M059J (cell line): ENCODE results near the gene MTUS2. TPM values are rescaled to one million over a fixed set of nuclear protein-coding genes. Genes with fewer than 3 reads are reported as not detected.
A peak's percentile ranks its signal among the peaks of the same experiment; 100 is the strongest.
"Not testable (repeated sequence)": the region's sequence is repeated elsewhere in the genome, so short reads cannot be mapped to it uniquely, and the experiment has no call there.

Experiments used
- DNase-seq: peaks from one replicate; pipeline ENCODE4 v3.0.0-alpha.2; 2012; ENCODE audit warnings: low read depth
- total RNA-seq: library from RNA; depleted of rRNA; stranded (reverse); fragments of >200 nt; shearing (Covaris generic); gene quantifications from 2 replicates; pipeline ENCODE4 v1.2.3, GENCODE V29; 2014

The MTUS2 gene
- total RNA-seq, 1 experiment from 2014 or later = 0.59 TPM

DNA sequence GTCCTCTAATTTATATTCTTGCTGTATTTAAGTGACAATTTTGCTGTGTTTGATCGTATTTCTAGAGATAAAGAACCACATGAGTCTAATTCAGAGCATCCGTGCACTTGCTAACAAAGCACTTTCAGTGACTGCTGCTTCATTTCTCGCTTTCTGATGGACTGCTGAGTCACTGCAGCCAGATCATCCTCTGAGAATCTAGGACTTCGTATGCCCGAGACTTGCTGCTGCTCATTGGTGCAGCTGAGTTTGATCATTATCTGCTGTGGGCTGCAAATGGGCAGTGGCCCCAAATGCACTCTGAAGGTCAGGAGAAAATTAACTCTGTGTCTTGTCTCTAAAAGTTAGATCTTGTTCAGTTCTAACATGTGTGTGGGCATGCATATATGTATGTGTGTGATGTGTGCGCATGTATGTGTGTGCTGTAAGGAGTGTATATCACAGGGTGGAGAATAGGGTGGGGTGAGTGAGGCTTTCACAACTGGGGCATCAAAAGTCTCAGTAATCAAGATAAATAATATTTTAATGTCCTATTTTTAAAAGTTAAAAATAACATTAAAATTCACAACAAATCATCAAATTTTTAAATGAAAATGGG is 342.6 kb downstream of the MTUS2 start:
- DNase-seq = peak; percentile 69

GRCh38 chr13:29164116-29164515 is 344.0 kb downstream of the MTUS2 start:
- peak; percentile 33 for DNase-seq

GRCh38 chr13:29165216-29165615 is 345.1 kb downstream of the MTUS2 start:
- no peak for DNase-seq

- peak; percentile 66 for DNase-seq
Measured at GRCh38 chr13:29165840-29166239, 345.7 kb downstream of the MTUS2 start.

- no peak for DNase-seq
Measured at GRCh38 chr13:29170436-29171082, 350.4 kb downstream of the MTUS2 start.

GRCh38 chr13:29171244-29171643 is 351.1 kb downstream of the MTUS2 start:
- DNase-seq = no peak

DNA sequence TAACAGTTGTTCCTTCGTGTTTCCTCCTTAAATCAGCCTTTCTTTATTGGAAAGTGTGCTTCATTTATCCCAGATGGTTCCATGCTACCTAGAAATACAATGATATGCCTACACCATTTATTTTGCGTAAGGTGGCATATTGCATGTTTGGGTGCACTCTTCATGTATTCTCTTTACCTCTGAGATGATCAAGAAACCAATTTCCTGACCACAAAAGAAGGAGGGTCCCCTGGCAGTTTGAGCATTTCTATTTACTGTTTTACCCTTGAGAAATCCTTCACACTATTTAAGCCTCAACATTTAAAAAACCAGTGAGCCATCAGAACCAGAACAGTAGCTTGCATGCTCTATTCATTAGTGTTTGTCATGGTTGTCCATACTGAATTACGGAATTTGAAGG is 354.0 kb downstream of the MTUS2 start:
- no peak for DNase-seq

DNA sequence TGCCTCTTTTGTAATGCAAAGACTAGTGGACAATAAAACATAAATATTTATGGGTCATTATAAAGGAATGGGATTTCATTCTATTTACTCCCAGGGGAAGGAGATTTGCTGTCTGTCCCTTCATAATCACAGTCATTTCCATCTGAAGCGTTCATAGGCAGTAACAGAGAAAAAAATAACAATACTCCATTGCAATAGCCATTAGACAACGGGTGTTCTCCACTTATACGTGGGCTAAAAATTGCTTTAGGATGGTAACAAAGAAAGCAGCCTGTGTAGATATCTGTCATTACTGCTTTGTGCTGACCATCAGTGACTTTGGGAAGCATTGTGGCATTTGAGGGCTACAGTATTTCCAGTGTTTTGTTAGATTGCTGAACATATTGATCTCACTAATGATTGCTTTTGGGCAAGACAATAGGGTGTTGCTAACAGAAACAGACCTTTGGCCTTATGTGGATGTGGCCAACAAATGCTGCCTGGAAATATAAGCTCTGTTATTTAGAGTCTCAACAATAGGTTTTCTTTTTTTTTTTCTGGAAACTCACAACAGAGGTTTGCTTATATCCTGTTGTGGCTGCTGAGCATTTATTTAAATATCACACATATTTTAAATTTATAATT is 355.2 kb downstream of the MTUS2 start:
- DNase-seq = no peak

- DNase-seq = no peak
Measured at GRCh38 chr13:29180055-29180454, 359.9 kb downstream of the MTUS2 start.

DNA sequence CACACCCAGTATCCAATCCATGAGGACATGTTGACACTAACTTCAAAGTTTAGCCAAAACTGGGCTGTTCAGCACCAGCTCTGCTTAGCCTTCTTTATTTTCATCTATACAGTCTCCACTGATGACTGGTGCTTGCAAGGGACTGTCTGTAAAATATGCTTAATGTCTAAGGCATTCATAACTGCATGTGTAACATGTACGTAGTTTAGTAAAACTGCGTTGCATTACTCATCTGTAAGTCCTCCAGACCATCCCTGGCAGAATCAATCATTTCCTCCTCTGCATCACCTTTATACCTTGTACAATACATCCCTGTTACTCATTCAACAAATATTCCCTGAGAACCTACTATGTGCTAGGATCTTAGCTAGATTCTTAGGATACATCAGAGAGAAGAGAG is 362.1 kb downstream of the MTUS2 start:
- no peak for DNase-seq

DNA sequence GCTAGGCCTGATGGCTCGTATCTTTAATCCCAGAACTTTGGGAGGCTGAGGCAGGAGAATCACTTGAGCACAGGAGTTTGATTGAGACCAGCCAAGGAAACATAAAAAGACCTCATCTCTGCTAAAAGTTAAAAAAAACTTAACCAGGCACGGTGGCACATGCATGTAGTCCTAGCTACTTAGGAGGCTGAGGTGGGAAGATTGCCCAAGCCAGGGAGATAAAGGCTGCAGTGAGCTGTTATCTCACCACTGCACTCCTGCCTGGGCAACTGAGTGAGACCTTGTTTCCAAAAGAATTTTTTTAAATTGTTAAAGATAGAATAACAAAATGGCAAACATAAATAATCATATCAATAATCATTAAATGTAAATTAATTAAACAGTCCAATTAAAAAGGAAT is 365.8 kb downstream of the MTUS2 start:
- no peak for DNase-seq

- DNase-seq = no peak
Measured at GRCh38 chr13:29187584-29187983, 367.4 kb downstream of the MTUS2 start.

DNA sequence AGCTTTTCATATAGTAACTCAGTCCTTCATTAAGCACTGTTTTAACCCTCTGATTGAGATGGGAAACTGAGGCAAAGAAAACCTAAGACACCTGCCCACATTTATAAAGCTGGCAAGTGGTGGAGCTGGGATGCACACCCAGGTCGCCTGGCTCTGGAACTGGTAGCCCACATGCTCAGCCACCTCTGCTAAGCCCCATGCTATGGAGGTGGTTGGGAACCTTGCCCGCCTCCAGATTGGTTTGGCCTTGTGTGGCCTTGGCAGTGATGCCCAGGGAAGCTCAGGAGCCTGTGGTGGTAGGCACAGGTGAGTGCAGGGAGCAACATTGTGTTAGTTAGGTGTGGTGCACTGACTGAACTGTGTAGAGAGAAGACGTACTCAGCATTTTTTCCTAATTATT is 370.2 kb downstream of the MTUS2 start:
- DNase-seq = no peak

DNA sequence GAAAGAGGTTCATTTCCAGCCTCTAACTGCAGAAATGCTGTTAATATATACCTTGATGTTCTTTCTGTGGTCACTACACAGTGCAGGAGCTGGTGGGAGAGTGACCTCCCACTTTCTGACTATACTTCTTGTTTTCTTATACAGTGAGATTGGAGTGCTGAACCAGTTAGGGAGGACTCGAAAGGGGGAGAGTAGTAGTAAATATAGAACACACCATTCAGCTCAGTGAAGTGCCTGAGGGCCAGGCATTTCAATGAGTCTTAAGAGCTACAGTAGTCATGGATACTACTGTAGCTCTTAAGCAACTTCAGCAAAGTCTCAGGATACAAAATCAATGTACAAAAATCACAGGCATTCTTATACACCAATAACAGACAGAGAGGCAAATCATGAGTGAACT is 372.9 kb downstream of the MTUS2 start:
- DNase-seq = no peak

GRCh38 chr13:29195456-29195855 is 375.3 kb downstream of the MTUS2 start:
- no peak for DNase-seq

DNA sequence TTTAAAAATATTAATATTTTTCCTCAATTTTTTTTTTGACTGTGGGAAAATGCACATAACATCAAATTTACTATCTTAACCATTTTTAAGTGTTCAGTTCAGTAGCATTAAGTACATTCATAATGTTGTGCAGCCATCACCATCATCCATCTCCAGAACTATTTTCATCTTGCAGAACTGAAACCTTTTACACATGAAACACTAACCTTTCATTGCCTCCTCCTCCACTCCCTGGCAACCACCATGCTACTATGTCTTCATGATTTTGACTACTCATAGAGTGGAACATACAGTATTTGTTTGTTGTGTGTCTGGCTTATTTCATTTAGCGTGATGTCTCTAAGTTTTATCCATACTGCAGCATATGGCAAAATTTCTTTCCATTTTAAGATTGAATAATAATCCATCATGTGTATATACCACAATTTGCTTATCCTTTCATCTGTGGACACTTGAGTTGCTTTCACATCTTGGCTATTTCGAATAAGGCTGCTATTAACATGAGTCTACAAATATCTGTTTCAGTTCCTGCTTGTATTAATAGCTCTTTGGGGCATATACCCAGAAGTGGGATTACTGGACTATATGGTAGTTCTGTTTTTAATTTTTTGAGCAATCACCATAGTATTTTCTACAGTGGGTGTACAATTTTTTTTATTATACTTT is 376.4 kb downstream of the MTUS2 start:
- DNase-seq = no peak

DNA sequence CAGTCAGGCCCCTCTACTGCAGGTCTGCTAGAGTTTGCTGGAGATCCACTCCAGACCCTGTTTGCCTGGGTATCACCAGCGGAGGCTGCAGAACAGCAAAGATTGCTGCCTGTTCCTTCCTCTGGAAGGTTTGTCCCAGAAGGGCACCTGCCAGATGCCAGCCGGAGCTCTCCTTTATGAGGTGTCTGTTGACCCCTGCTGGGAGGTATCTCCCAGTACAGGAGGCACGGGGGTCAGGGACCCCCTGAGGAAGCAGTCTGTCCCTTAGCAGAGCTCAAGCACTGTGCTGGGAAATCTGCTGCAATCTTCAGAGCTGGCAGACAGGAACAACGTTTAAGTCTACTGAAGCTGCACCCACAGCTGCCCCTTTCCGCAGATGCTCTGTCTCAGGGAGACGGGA is 382.6 kb downstream of the MTUS2 start:
- DNase-seq = not testable (repeated sequence)

GRCh38 chr13:29204651-29205050 is 384.5 kb downstream of the MTUS2 start:
- no peak for DNase-seq

- DNase-seq = no peak
Measured at GRCh38 chr13:29210676-29211075, 390.5 kb downstream of the MTUS2 start.

DNA sequence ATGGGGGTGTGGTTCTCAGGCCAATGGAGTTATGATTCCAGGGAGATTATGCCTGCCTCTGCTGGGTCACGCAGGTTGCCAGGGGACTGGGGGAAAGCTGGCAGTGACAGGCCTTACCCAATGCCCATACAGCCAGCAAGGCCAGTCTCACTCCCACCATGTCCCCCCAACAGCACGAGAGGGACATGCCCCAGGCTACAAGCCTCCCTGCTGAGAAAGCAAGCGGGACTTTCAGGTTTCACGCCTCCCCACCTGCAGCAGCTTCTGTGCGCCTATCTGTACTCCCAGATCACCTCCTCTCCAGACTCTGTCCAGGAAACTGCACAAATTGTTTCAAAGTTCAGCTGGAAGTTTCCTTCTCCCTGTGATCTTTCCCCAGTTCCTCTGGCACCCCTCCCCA is 391.0 kb downstream of the MTUS2 start:
- DNase-seq = not testable (repeated sequence)

DNA sequence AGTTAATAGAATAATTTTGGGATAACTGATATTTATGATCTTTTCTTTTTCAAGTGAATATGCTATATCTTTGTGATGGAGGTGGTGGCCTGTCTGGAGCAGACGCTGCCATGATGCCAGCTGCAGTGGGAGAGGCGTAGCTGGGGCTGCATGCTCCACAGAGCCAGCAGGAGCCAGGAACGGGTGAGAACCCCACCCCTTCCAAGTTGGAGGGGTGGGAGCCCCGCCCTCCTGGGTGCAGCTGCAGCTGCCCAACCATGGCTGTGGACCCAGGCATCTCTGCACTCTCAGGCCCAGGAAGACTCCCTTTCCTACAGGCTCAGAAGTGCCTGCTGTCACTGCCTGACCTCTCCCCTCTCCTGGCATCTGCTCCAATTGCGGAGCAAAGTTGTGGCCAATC is 402.3 kb downstream of the MTUS2 start:
- DNase-seq = no peak

DNA sequence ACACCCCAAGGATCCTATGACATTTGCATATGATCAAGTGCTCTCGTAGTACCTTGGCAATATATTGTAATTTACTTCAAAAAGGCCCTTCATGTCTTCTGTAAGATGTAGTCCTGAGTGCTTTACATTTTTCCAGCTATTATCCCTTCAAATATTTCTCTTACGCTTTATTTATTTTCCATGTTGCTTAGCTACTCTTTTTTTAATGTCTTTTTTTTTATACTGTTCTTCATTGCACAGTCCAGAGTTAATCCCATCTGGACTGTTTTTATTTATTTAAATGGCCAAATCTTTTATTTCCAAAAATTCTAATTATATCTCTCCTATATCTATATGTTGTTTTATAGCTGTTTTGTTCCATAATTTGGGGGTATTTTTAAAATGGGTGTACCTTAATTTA is 404.1 kb downstream of the MTUS2 start:
- no peak for DNase-seq

DNA sequence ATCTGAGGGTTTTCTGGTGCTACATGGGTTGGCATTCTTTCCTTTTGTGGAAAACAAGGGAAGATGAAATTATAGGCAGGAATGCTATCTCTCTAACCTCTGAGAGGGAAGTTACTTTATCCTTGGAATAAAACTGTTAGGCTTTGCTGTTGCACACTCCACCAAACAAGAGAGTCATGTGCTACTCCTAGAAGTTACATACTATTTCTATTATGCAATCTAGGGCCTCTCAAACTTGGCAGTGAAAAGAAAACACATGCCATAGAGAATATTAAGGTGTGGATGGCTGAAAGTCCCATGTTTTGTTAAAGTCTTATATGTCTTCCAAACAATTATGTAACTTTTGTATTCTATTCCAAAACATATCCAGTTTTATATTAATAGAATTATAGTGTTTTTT is 407.4 kb downstream of the MTUS2 start:
- no peak for DNase-seq
